ENCODE measurements around the gene KCND2. TPM values are rescaled to one million over a fixed set of nuclear protein-coding genes. Genes with fewer than 3 reads are reported as not detected.
A peak's percentile ranks its signal among the peaks of the same experiment; 100 is the strongest.

Gene KCND2
- total RNA-seq, 1 experiment from 2014 or later: not detected

DNA sequence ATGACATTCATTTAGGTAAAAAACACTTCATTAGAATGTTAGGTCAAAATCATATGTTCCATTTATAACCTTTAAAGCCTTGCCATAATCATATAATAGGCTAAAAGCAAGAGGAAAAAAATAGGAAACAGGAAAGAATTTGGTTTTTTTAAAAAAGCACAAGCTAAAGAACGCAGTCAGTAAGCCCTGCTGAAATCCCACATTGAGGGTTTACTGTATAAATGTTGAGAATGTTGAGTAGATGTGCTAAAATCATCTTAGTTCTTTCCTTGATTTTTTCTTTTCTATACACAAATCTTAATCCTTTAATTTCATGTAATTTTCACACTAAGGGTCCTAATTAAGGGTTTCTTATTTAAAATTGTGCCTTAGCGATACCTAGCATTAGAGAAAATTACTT is 452.0 kb downstream of the KCND2 start:
- intact Hi-C loops (cut with micrococcal nuclease; ENCODE audit: unreplicated experiment) (loop anchor here (10.0 kb wide), 1 partner anchor 150 kb away; no protein-coding TSS in a partner anchor), in situ Hi-C loops (cut with HindIII; ENCODE audit: low pct_unique_long_range_greater_than_20kb, low sequenced_read_pairs) (no loop called here)
- TF ChIP-seq TCF7L2 (IDR thresholded peaks at IDR 0.05; ENCODE audit: low read depth, low read length) (no peak), SIN3A (IDR thresholded peaks at IDR 0.05; ENCODE audit: borderline replicate concordance, insufficient read depth, low read depth, low read length) (no peak), REST (IDR thresholded peaks at IDR 0.05; ENCODE audit: insufficient read depth in 1 of 2, low read depth in 2 of 2, low read length in 1 of 2) (no peak), POLR2AphosphoS5 (IDR thresholded peaks at IDR 0.05; ENCODE audit: low read depth, low read length) (no peak)
- TF ChIP-seq, protein P1, sequence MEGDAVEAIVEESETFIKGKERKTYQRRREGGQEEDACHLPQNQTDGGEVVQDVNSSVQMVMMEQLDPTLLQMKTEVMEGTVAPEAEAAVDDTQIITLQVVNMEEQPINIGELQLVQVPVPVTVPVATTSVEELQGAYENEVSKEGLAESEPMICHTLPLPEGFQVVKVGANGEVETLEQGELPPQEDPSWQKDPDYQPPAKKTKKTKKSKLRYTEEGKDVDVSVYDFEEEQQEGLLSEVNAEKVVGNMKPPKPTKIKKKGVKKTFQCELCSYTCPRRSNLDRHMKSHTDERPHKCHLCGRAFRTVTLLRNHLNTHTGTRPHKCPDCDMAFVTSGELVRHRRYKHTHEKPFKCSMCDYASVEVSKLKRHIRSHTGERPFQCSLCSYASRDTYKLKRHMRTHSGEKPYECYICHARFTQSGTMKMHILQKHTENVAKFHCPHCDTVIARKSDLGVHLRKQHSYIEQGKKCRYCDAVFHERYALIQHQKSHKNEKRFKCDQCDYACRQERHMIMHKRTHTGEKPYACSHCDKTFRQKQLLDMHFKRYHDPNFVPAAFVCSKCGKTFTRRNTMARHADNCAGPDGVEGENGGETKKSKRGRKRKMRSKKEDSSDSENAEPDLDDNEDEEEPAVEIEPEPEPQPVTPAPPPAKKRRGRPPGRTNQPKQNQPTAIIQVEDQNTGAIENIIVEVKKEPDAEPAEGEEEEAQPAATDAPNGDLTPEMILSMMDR (IDR thresholded peaks at IDR 0.05): no peak
- Histone ChIP-seq H3K9me3 (ENCODE audit: control insufficient read depth, insufficient read depth, low read depth, low read length) (no peaks in the 10 kb centered on the region), H3K4me3 (ENCODE audit: low read depth in 2 of 2, low read length in 2 of 2) (no peak overlapping the region), H3K4me1 (ENCODE audit: control insufficient read depth, insufficient read depth, low read length) (no peaks in the 10 kb centered on the region), H3K36me3 (ENCODE audit: control insufficient read depth, insufficient read depth, low read length) (no peaks in the 10 kb centered on the region), H3K27ac (ENCODE audit: low read length) (no peak overlapping the region), H3K27me3 (ENCODE audit: control insufficient read depth, insufficient read depth, low read length) (no peaks in the 10 kb centered on the region)
- POLR2A ChIA-PET: no interaction called here
- DNase-seq (ENCODE audit: low read depth, low spot score): no peak
- CTCF ChIA-PET: no interaction called here
- BruUV-seq (replicated peaks): no TSS peak
- no peak for ATAC-seq

- intact Hi-C loops (cut with micrococcal nuclease; ENCODE audit: unreplicated experiment): loop anchor here (10.0 kb wide), 1 partner anchor 151 kb away; no protein-coding TSS in a partner anchor
- no peak for TF ChIP-seq POLR2AphosphoS5 (IDR thresholded peaks at IDR 0.05; ENCODE audit: low read depth, low read length)
- TF ChIP-seq, protein P1 (IDR thresholded peaks at IDR 0.05): peak; percentile 70; the same call in 1 of the 2 replicates
- Histone ChIP-seq H3K4me3 (ENCODE audit: low read depth in 2 of 2, low read length in 2 of 2) (no peak overlapping the region), H3K4me1 (ENCODE audit: control insufficient read depth, insufficient read depth, low read length) (no peaks in the 10 kb centered on the region), H3K36me3 (ENCODE audit: control insufficient read depth, insufficient read depth, low read length) (no peaks in the 10 kb centered on the region), H3K27ac (ENCODE audit: low read length) (no peak overlapping the region), H3K9me3 (ENCODE audit: control insufficient read depth, insufficient read depth, low read depth, low read length) (no peaks in the 10 kb centered on the region), H3K27me3 (ENCODE audit: control insufficient read depth, insufficient read depth, low read length) (no peaks in the 10 kb centered on the region)
- DNase-seq (ENCODE audit: low read depth, low spot score) (no peak), ATAC-seq (no peak)
- no TSS peak for BruUV-seq (replicated peaks)
- ChIA-PET CTCF (no interaction called here), POLR2A (no interaction called here)
- in situ Hi-C loops (cut with HindIII; ENCODE audit: low pct_unique_long_range_greater_than_20kb, low sequenced_read_pairs): no loop called here
Observed at GRCh38 chr7:120725376-120726039, 452.5 kb downstream of the KCND2 start.

All from Panc1 (cell line).